Measurements from ENCODE around the gene SHFL. TPM values are rescaled to one million over a fixed set of nuclear protein-coding genes. Genes with fewer than 3 reads are reported as not detected.

SHFL gene
- total and polyA plus RNA-seq, 9 donors, result 34.0 to 49.5 (median 40.2) TPM

DNA sequence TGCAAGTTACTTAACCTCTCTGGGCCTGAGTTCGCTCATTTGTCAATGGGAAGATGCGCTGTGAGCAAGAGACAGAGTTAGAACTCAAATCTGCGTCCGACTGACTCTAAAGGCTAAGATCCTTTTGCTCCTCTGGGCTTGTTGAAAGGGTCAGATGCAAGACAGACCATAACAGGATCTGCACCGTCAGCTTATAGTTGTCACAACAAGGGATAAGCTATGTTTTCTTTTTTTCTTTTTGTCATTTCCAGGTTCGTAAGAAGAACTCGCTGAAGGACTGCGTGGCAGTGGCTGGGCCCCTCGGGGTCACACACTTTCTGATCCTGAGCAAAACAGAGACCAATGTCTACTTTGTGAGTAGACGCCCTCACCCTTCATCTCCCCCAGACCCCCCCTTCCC, 21.1 kb downstream of the SHFL start:
- no peak for TF ChIP-seq EP300 (IDR thresholded peaks at IDR 0.05)
- TF ChIP-seq, protein P1, sequence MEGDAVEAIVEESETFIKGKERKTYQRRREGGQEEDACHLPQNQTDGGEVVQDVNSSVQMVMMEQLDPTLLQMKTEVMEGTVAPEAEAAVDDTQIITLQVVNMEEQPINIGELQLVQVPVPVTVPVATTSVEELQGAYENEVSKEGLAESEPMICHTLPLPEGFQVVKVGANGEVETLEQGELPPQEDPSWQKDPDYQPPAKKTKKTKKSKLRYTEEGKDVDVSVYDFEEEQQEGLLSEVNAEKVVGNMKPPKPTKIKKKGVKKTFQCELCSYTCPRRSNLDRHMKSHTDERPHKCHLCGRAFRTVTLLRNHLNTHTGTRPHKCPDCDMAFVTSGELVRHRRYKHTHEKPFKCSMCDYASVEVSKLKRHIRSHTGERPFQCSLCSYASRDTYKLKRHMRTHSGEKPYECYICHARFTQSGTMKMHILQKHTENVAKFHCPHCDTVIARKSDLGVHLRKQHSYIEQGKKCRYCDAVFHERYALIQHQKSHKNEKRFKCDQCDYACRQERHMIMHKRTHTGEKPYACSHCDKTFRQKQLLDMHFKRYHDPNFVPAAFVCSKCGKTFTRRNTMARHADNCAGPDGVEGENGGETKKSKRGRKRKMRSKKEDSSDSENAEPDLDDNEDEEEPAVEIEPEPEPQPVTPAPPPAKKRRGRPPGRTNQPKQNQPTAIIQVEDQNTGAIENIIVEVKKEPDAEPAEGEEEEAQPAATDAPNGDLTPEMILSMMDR (IDR thresholded peaks at IDR 0.05), result no peak
- no peak for TF ChIP-seq POLR2A (IDR thresholded peaks at IDR 0.05)
- Histone ChIP-seq H3K27me3 (no peaks in the 10 kb centered on the region), H3K9me3 (no peaks in the 10 kb centered on the region), H3K4me3 (no peak overlapping the region), H3K4me1 (ENCODE audit: insufficient read depth) (peaks cover 2% of the 10 kb centered on the region), H3K27ac (no peak overlapping the region), H3K36me3 (no peaks in the 10 kb centered on the region)
- intact Hi-C loops (cut with DNase I), result loop anchor here in 1 of 4 donors (10.0 kb wide), 1 partner anchor 138 kb away; no protein-coding TSS in a partner anchor
- DNase-seq, result no peak
- 65 to 82% (median 71%) methylated on average over 10 of the region's 10 CpGs for WGBS, 3 donors

DNA sequence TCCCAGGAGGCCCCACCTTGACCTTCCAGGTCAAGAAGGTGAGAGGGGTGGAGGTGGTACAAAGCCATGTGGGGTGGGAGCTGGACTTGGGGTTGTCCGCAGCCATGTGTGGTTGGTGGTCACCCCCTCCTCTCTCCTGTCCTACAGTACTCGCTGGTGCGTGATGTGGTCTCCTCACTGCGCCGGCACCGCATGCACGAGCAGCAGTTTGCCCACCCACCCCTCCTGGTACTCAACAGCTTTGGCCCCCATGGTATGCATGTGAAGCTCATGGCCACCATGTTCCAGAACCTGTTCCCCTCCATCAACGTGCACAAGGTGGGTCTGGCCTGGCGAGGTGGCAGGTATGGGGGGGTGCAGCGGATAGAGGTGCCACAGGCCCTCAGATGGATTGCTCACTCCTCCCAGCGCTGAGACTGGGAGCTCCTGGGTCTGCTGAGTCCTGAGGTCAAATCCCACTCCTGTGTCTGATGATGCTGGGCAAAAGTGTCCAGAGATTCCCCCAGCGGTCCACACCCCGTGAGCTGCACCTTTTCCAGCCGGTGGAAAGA, 21.8 kb downstream of the SHFL start:
- no peak overlapping the region for H3K4me3 ChIP-seq
- H3K27ac ChIP-seq, result no peak overlapping the region
- no peaks in the 10 kb centered on the region for H3K27me3 ChIP-seq
- DNase-seq, result no peak
- WGBS, 3 donors, result 90 to 92% (median 91%) methylated on average over 12 to 14 of the region's 14 CpGs
- intact Hi-C loops (cut with DNase I), result loop anchor here in 1 of 4 donors (10.0 kb wide), 1 partner anchor 137 kb away; no protein-coding TSS in a partner anchor
- no peaks in the 10 kb centered on the region for H3K9me3 ChIP-seq
- H3K36me3 ChIP-seq, result no peaks in the 10 kb centered on the region
- H3K4me1 ChIP-seq (ENCODE audit: insufficient read depth), result peaks cover 2% of the 10 kb centered on the region
- TF ChIP-seq POLR2A (IDR thresholded peaks at IDR 0.05) (no peak), EP300 (IDR thresholded peaks at IDR 0.05) (no peak)
- TF ChIP-seq, protein P1 (IDR thresholded peaks at IDR 0.05), result no peak

DNA sequence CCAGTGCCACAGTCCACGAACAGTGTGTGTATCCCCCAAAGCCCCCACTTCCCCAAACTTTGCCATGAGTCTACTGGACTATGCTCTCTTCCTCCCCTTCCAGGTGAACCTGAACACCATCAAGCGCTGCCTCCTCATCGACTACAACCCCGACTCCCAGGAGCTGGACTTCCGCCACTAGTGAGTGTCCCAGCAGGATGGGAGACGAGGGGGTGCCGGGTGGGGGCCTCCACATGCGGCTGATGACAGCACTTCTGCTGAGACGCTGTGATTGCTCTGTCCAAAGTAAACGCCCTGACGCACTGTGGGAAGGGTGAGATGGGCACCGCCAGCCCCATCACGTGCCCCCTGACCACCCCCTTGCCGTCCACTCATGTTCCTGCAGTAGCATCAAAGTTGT, 23.4 kb downstream of the SHFL start:
- no peaks in the 10 kb centered on the region for H3K36me3 ChIP-seq
- H3K27me3 ChIP-seq, result no peaks in the 10 kb centered on the region
- TF ChIP-seq, protein P1 (IDR thresholded peaks at IDR 0.05), result no peak
- no peak for TF ChIP-seq EP300 (IDR thresholded peaks at IDR 0.05)
- no peak for TF ChIP-seq POLR2A (IDR thresholded peaks at IDR 0.05)
- 85 to 89% (median 88%) methylated on average over 14 of the region's 14 CpGs for WGBS, 3 donors
- H3K4me1 ChIP-seq (ENCODE audit: insufficient read depth), result peaks cover 2% of the 10 kb centered on the region
- intact Hi-C loops (cut with DNase I), result loop anchor here in 1 of 4 donors (10.0 kb wide), 1 partner anchor 135 kb away; no protein-coding TSS in a partner anchor
- DNase-seq, result no peak
- no peaks in the 10 kb centered on the region for H3K9me3 ChIP-seq
- no peak overlapping the region for H3K27ac ChIP-seq
- no peak overlapping the region for H3K4me3 ChIP-seq

DNA sequence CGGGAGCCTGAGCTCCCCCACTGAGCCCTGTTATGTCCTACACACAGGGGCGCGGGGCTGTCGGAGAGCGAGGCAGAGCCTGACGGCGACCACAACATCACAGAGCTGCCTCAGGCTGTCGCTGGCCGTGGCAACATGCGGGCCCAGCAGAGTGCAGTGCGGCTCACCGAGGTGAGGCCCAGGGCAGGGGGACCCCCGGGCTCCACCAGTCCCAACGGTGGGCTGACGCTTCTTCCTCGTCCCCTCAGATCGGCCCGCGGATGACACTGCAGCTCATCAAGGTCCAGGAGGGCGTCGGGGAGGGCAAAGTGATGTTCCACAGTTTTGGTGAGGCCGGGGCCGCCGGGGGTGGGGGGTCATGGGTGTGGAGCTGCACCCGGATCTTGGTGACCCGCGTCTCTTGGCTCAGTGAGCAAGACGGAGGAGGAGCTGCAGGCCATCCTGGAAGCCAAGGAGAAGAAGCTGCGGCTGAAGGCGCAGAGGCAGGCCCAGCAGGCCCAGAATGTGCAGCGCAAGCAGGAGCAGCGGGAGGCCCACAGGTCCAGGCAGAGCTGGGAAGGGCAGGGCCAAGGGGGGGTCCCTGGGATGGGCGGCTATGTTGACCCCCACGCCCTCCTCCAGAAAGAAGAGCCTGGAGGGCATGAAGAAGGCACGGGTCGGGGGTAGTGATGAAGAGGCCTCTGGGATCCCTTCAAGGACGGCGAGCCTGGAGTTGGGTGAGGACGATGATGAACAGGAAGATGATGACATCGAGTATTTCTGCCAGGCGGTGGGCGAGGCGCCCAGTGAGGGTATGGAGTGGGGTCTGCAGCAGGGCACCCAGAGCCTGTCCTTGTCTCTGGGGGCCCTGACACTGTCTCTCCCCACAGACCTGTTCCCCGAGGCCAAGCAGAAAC, 24.2 kb downstream of the SHFL start:
- no peaks in the 10 kb centered on the region for H3K36me3 ChIP-seq
- intact Hi-C loops (cut with DNase I), result loop anchor here in 2 of 4 donors (10.0 kb wide), 2 partner anchors 114 to 134 kb away; no protein-coding TSS in a partner anchor
- no peaks in the 10 kb centered on the region for H3K27me3 ChIP-seq
- no peak overlapping the region for H3K27ac ChIP-seq
- WGBS, 3 donors, result 85 to 89% (median 88%) methylated on average over 44 of the region's 44 CpGs
- no peaks in the 10 kb centered on the region for H3K9me3 ChIP-seq
- TF ChIP-seq POLR2A (IDR thresholded peaks at IDR 0.05), result no peak
- TF ChIP-seq, protein P1 (IDR thresholded peaks at IDR 0.05), result no peak
- TF ChIP-seq EP300 (IDR thresholded peaks at IDR 0.05), result no peak
- no peak for DNase-seq
- H3K4me1 ChIP-seq (ENCODE audit: insufficient read depth), result peaks cover 2% of the 10 kb centered on the region
- no peak overlapping the region for H3K4me3 ChIP-seq
